ENCODE data around the gene S100A14. TPM values are rescaled to one million over a fixed set of nuclear protein-coding genes. Genes with fewer than 3 reads are reported as not detected.
"Not testable (repeated sequence)": the region's sequence is repeated elsewhere in the genome, so short reads cannot be mapped to it uniquely, and the experiment has no call there.

Gene S100A14
- total RNA-seq, 6 experiments from 2014 or later: 1.8 to 14.0 (median 5.2) TPM

DNA sequence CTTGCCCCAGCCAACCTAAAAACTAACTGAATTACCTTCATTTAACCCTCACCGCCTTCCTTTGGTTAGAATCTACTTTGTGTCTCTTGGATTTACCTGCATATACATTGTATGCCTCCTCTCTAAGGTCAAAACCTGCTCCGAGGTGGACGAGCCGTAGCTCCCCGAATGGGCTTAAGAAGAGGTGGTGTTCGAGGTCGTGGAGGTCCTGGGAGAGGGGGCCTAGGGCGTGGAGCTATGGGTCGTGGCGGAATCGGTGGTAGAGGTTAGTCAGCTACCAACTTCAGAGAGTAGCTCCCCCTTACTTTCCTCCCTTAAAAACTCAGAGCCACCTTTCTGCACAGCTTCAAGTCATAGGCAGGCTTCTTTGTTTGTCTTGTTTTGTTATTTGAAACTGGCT lies 27.0 kb upstream of the S100A14 start:
- 91% methylated on average over 11 of the region's 11 CpGs for whole genome bisulfite sequencing (ENCODE audit: insufficient coverage, low coverage, low lambda C conversion rate, missing lambda C conversion rate)
- Histone ChIP-seq H3K4me1 (peaks cover 0 to 16% (median 8%) of the 10 kb centered on the region in 4 donors), H3K27ac (no peak overlapping the region), H3K9me3 (no peaks in the 10 kb centered on the region), H3K4me3 (no peak overlapping the region), H3K27me3 (no peaks in the 10 kb centered on the region), H3K36me3 (peaks cover 8 to 80% (median 61%) of the 10 kb centered on the region in 4 donors)
- ATAC-seq (no peak), DNase-seq (no peak)
- TF ChIP-seq CTCF (IDR thresholded peaks at IDR 0.05): no peak
- no peak for TF ChIP-seq POLR2A (IDR thresholded peaks at IDR 0.05)
- intact Hi-C loops (cut with DNase I): loop anchor here in 1 of 2 donors (10.0 kb wide), 1 partner anchor 68 kb away; no protein-coding TSS in a partner anchor

DNA sequence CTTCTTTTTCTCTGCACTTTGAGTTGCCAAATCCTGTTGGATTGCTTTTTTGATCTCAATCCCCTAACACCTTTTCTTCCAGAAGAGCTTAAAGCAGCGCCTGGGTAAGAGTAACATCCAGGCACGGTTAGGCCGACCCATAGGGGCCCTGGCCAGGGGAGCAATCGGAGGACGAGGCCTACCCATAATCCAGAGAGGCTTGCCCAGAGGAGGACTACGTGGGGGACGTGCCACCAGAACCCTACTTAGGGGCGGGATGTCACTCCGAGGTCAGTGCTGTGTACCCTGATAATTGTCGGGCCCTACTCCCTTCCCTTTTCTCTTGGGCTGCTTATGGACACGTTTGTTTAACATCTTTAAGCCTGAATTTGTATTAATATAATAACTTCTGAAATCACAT lies 26.0 kb upstream of the S100A14 start:
- TF ChIP-seq CTCF (IDR thresholded peaks at IDR 0.05): no peak
- no peak for TF ChIP-seq POLR2A (IDR thresholded peaks at IDR 0.05)
- Histone ChIP-seq H3K27ac (no peak overlapping the region), H3K27me3 (no peaks in the 10 kb centered on the region), H3K4me1 (peaks cover 0 to 16% (median 8%) of the 10 kb centered on the region in 4 donors), H3K4me3 (no peak overlapping the region), H3K9me3 (no peaks in the 10 kb centered on the region), H3K36me3 (peaks cover 8 to 90% (median 66%) of the 10 kb centered on the region in 4 donors)
- DNase-seq (no peak), ATAC-seq (no peak)
- WGBS (ENCODE audit: insufficient coverage, low coverage, low lambda C conversion rate, missing lambda C conversion rate): 82% methylated on average over 11 of the region's 11 CpGs
- intact Hi-C loops (cut with DNase I): loop anchor here in 1 of 2 donors (10.0 kb wide), 1 partner anchor 67 kb away; no protein-coding TSS in a partner anchor

GRCh38 chr1:153640861-153641260 lies 24.7 kb upstream of the S100A14 start:
- H3K9me3 ChIP-seq: no peaks in the 10 kb centered on the region
- H3K36me3 ChIP-seq: peaks cover 8 to 92% (median 68%) of the 10 kb centered on the region in 4 donors
- DNase-seq: no peak
- no peak overlapping the region for H3K27ac ChIP-seq
- WGBS (ENCODE audit: insufficient coverage, low coverage, low lambda C conversion rate, missing lambda C conversion rate): 66% methylated on average over 6 of the region's 6 CpGs
- intact Hi-C loops (cut with DNase I): loop anchor here in 1 of 2 donors (10.0 kb wide), 1 partner anchor 66 kb away; no protein-coding TSS in a partner anchor
- peaks cover 0 to 18% (median 8%) of the 10 kb centered on the region in 4 donors for H3K4me1 ChIP-seq
- ATAC-seq: no peak
- no peak overlapping the region for H3K4me3 ChIP-seq
- TF ChIP-seq CTCF (IDR thresholded peaks at IDR 0.05): no peak
- no peak for TF ChIP-seq POLR2A (IDR thresholded peaks at IDR 0.05)
- no peaks in the 10 kb centered on the region for H3K27me3 ChIP-seq

DNA sequence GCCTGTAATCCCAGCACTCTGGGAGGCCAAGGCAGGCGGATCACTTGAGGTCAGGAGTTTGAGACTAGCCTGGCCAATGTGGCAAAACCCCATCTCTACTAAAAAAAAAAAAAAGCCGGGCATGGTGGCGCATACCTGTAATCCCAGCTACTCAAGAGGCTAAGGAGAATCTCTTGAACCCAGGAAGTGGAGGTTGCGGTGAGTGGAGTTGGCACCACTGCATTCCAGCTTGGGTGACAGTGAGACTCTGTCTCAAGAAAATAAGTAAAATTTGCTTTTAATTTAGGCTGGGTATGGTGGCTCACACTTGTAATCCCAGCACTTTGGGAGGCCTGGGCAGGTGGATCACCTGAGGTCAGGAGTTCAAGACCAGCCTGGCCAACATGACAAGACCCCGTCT lies 24.1 kb upstream of the S100A14 start:
- not testable (repeated sequence) for ATAC-seq
- 89% methylated on average over 4 of the region's 5 CpGs for WGBS (ENCODE audit: insufficient coverage, low coverage, low lambda C conversion rate, missing lambda C conversion rate)

DNA sequence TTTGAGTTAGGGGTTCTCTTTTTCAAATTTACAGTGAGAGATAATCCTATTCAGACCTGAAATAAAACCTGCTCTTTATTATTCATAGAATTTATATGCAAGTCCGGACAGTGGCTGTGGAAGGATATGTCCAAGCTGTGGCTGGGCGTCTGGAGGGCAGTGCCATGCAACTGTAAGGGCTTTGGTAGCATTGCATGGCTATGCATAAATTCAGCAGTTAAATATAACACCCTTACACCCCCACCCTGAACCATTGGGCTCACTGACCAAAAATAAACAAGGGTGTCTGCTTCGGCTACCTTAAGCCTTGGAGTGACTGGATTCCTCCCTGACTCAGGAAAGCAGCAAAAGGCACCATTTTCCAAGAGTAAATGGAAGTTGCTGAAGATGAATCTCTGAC lies 23.2 kb upstream of the S100A14 start:
- 89% methylated on average over 3 of the region's 3 CpGs for WGBS (ENCODE audit: insufficient coverage, low coverage, low lambda C conversion rate, missing lambda C conversion rate)
- peak in 1 of 3 donors; percentile 2 for DNase-seq
- H3K4me1 ChIP-seq: peaks cover 0 to 25% (median 6%) of the 10 kb centered on the region in 4 donors

More for the DNA sequence above, 24.1 kb upstream of the S100A14 start:
- H3K27me3 ChIP-seq, H3K4me3 ChIP-seq, H3K9me3 ChIP-seq, DNase-seq, H3K27ac ChIP-seq: not testable (repeated sequence)
- H3K36me3 ChIP-seq: peaks cover 8 to 86% (median 62%) of the 10 kb centered on the region in 4 donors
- intact Hi-C loops (cut with DNase I): loop anchor here in 1 of 2 donors (10.0 kb wide), 1 partner anchor 65 kb away; no protein-coding TSS in a partner anchor
- peaks cover 0 to 24% (median 8%) of the 10 kb centered on the region in 4 donors for H3K4me1 ChIP-seq

More for the DNA sequence above, 23.2 kb upstream of the S100A14 start:
- no peak for ATAC-seq
- H3K27ac ChIP-seq: no peak overlapping the region
- no peaks in the 10 kb centered on the region for H3K9me3 ChIP-seq
- H3K36me3 ChIP-seq: peaks cover 8 to 77% (median 56%) of the 10 kb centered on the region in 4 donors
- intact Hi-C loops (cut with DNase I): no loop called here
- TF ChIP-seq POLR2A (IDR thresholded peaks at IDR 0.05) (no peak), CTCF (IDR thresholded peaks at IDR 0.05) (no peak)
- H3K27me3 ChIP-seq: no peaks in the 10 kb centered on the region
- H3K4me3 ChIP-seq: no peak overlapping the region

All from right lobe of liver (tissue), 6 donors.